Vagina (tissue), 2 donors: ENCODE results near the gene TMEM44. TPM values are rescaled to one million over a fixed set of nuclear protein-coding genes. Genes with fewer than 3 reads are reported as not detected.

Experiments used
- DNase-seq, 2 donors: peaks; one replicate each; pipeline ENCODE4 v3.0.0-alpha.2; 2017; ENCODE audit errors: extremely low spot score in 2 of 2
- H3K27ac ChIP-seq: fragments of 200-600 bp; sonication (generic); one replicate; pipeline ENCODE4 v1.5.1; 2019
- H3K27me3 ChIP-seq: fragments of 200-600 bp; sonication (generic); one replicate; pipeline ENCODE4 v1.5.1; 2019
- H3K36me3 ChIP-seq, 2 donors: fragments of 200-600 bp; sonication (generic); one replicate each; pipeline ENCODE4 v1.5.1; 2017 to 2019
- H3K4me1 ChIP-seq: fragments of 200-600 bp; sonication (generic); one replicate; pipeline ENCODE4 v1.5.1; 2019
- H3K4me3 ChIP-seq, 2 donors: fragments of 200-600 bp; sonication (generic); 1 replicate in 1 of 2; 2 replicates in 1 of 2; pipeline ENCODE4 v1.5.1; 2016 to 2019
- H3K9me3 ChIP-seq: fragments of 200-600 bp; sonication (generic); one replicate; pipeline ENCODE4 v1.5.1; 2019
- CTCF ChIP-seq, 3 experiments: fragments of 450-650 bp in 2 of 3; fragments of 200-600 bp in 1 of 3; sonication (generic) in 1 of 3; IDR thresholded peaks; one replicate each; pipeline ENCODE4 v1.5.1; 2017 to 2019; ENCODE audit warnings: antibody characterized with exemption in 3 of 3, mild to moderate bottlenecking in 2 of 3, moderate library complexity in 2 of 3
- POLR2A ChIP-seq, 2 donors: fragments of 450-650 bp; IDR thresholded peaks; one replicate each; pipeline ENCODE4 v1.6.1; 2017; ENCODE audit warnings: antibody characterized with exemption in 2 of 2, mild to moderate bottlenecking in 2 of 2, moderate library complexity in 2 of 2
- POLR2AphosphoS5 ChIP-seq, 2 donors: sonication (generic); formaldehyde crosslinking; IDR thresholded peaks; one replicate each; pipeline ENCODE4 v1.9.0; 2017; ENCODE audit warnings: antibody characterized with exemption in 2 of 2, mild to moderate bottlenecking in 2 of 2, low read depth in 1 of 2; ENCODE audit not compliant: insufficient read depth in 1 of 2
- intact Hi-C: fragments of 100-400 bp; cut with DNase I; formaldehyde crosslinking; loops from one replicate; pipeline ENCODE4 v1.15.1; 2023
- total RNA-seq: library from RNA; depleted of rRNA; stranded (reverse); fragments of >200 nt; gene quantifications from one replicate; pipeline ENCODE4 v1.2.3, GENCODE V29; 2016

TMEM44 gene
- total RNA-seq, 1 donor from 2014 or later: 11.0 TPM

GRCh38 chr3:194637541-194638400 lies 4.6 kb upstream of the TMEM44 start:
- TF ChIP-seq POLR2AphosphoS5 (IDR thresholded peaks at IDR 0.05; ENCODE audit: insufficient read depth in 1 of 2, low read depth in 1 of 2): no peak
- no peak for TF ChIP-seq CTCF (IDR thresholded peaks at IDR 0.05)
- TF ChIP-seq POLR2A (IDR thresholded peaks at IDR 0.05): no peak
- Histone ChIP-seq H3K36me3 (peaks cover 0 to 21% of the 10 kb centered on the region in 2 donors), H3K27ac (no peak overlapping the region), H3K27me3 (no peaks in the 10 kb centered on the region), H3K9me3 (no peaks in the 10 kb centered on the region), H3K4me3 (no peak overlapping the region), H3K4me1 (peaks cover under 1% of the 10 kb centered on the region)
- peak in 1 of 2 donors; percentile 46 for DNase-seq
- intact Hi-C loops: no loop called here

DNA sequence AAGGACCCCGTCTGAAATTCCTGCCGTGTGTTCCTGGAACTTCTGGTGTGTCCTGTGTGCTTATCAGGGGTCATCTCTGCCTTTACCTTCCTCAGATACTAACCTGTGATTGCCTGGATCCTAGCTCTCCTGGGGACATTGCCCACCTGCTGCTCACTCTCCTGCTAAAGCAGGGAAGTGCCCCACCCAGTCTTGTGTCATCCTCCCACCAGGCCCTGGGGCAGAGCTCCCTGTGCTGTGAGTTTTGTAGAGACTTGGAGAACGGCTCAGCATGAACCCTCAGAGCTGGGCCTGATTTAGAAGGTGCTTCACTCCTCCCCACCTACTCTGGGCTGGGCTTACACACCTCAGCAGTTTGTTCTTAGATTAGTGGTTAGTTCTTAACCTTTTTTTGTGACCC lies 3.8 kb upstream of the TMEM44 start:
- intact Hi-C loops: no loop called here
- Histone ChIP-seq H3K9me3 (no peaks in the 10 kb centered on the region), H3K27ac (no peak overlapping the region), H3K27me3 (no peaks in the 10 kb centered on the region), H3K36me3 (peaks cover 0 to 17% of the 10 kb centered on the region in 2 donors), H3K4me3 (no peak overlapping the region), H3K4me1 (peaks cover 6% of the 10 kb centered on the region)
- peak in 1 of 2 donors; percentile 64 for DNase-seq
- TF ChIP-seq POLR2AphosphoS5 (IDR thresholded peaks at IDR 0.05; ENCODE audit: insufficient read depth in 1 of 2, low read depth in 1 of 2): no peak
- no peak for TF ChIP-seq CTCF (IDR thresholded peaks at IDR 0.05)
- TF ChIP-seq POLR2A (IDR thresholded peaks at IDR 0.05): no peak

GRCh38 chr3:194632809-194633348 lies 340 bp downstream of the TMEM44 start:
- intact Hi-C loops: no loop called here
- no peak for DNase-seq
- Histone ChIP-seq H3K4me1 (peaks cover 6% of the 10 kb centered on the region), H3K4me3 (peak overlapping the region; percentile 58 to 81), H3K27me3 (no peaks in the 10 kb centered on the region), H3K27ac (peak overlapping the region; percentile 60), H3K36me3 (no peaks in the 10 kb centered on the region), H3K9me3 (no peaks in the 10 kb centered on the region)
- TF ChIP-seq POLR2AphosphoS5 (IDR thresholded peaks at IDR 0.05; ENCODE audit: insufficient read depth in 1 of 2, low read depth in 1 of 2) (no peak), CTCF (IDR thresholded peaks at IDR 0.05) (no peak), POLR2A (IDR thresholded peaks at IDR 0.05) (no peak)

DNA sequence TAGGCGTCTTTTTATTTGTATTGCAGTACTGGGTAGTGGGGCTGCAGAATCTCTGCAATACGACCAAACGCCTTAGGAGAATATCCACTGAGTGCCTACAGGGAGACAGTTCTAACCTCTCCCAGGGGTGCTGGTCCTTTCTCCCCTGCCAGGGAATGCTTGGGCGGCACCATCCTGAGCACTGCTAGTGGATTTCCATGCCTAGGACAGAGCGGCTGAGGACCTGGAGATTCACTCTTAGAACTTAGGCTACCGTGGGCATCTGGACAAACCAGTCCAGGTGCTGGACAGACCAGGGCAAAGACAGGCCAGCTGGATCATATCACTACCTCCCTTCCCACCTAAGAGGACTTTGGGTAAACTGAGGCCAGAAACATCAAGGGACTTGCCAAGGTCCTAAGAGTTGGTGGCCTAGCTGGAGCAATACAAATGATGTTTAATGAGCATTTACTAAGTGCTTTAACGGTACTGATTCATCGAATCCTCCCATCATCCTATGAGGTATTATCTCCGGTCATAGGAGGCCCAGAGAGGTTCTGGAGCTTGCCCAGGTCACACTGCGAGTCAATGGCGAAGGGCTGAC lies 902 bp downstream of the TMEM44 start:
- intact Hi-C loops: no loop called here

More for the DNA sequence above, 902 bp downstream of the TMEM44 start:
- peaks cover 6% of the 10 kb centered on the region for H3K4me1 ChIP-seq
- H3K4me3 ChIP-seq: peak overlapping the region; percentile 58 to 81
- H3K9me3 ChIP-seq: no peaks in the 10 kb centered on the region
- no peaks in the 10 kb centered on the region for H3K36me3 ChIP-seq
- peak overlapping the region; percentile 60 for H3K27ac ChIP-seq
- no peak for DNase-seq
- no peaks in the 10 kb centered on the region for H3K27me3 ChIP-seq
- no peak for TF ChIP-seq CTCF (IDR thresholded peaks at IDR 0.05)
- no peak for TF ChIP-seq POLR2A (IDR thresholded peaks at IDR 0.05)
- no peak for TF ChIP-seq POLR2AphosphoS5 (IDR thresholded peaks at IDR 0.05; ENCODE audit: insufficient read depth in 1 of 2, low read depth in 1 of 2)
